Activated CD4-positive, alpha-beta T cell treated with anti-CD3 and anti-CD28 coated beads for 36 hours (primary cell): Measurements from ENCODE around the gene EPHA4. TPM values are rescaled to one million over a fixed set of nuclear protein-coding genes. Genes with fewer than 3 reads are reported as not detected.

Experiments
- ATAC-seq: fragments of 200-7000 bp; cut with Tn5 transposase; one replicate; pipeline ENCODE4 v1.10.0; 2021; ENCODE audit warnings: mild to moderate bottlenecking, moderate library complexity
- CTCF ChIA-PET: fragments of 350-600 bp; sonication (Branson Sonifier 250); formaldehyde crosslinking; loops from one replicate; lab custom pipeline; 2021; ENCODE audit warnings: antibody characterized with exemption; lab: Charles Lee
- POLR2A ChIA-PET: fragments of 350-600 bp; sonication (Branson Sonifier 250); formaldehyde crosslinking; loops from one replicate; lab custom pipeline; 2021; ENCODE audit warnings: antibody characterized with exemption, inconsistent platforms; lab: Charles Lee
- DNase-seq: peaks from one replicate; pipeline ENCODE4 v3.0.0-alpha.2; 2020
- H3K27ac Mint-ChIP-seq: one replicate; pipeline ENCODE4 v1.8.0; 2021; ENCODE audit warnings: mixed read lengths
- H3K27me3 Mint-ChIP-seq: one replicate; pipeline ENCODE4 v1.8.0; 2021; ENCODE audit warnings: mixed read lengths
- H3K36me3 Mint-ChIP-seq: one replicate; pipeline ENCODE4 v1.8.0; 2021; ENCODE audit warnings: low read depth, mixed read lengths
- H3K4me1 Mint-ChIP-seq: one replicate; pipeline ENCODE4 v1.8.0; 2021; ENCODE audit warnings: mixed read lengths
- H3K4me3 Mint-ChIP-seq: one replicate; pipeline ENCODE4 v1.8.0; 2021; ENCODE audit warnings: mild to moderate bottlenecking, moderate library complexity, mixed read lengths
- H3K9me3 Mint-ChIP-seq: one replicate; pipeline ENCODE4 v1.8.0; 2021; ENCODE audit warnings: low read depth, mixed read lengths
- intact Hi-C, 2 experiments: fragments of 100-400 bp; cut with DNase I in 1 of 2; cut with micrococcal nuclease in 1 of 2; formaldehyde crosslinking; loops; one replicate each; pipeline versions ENCODE4 v1.14.2 to v1.15.1; 2022 to 2024; cut with DNase I, micrococcal nuclease
- total RNA-seq, 2 experiments: library from RNA; stranded (reverse); gene quantifications; one replicate each; pipeline ENCODE4 v1.2.3, GENCODE V29; 2021

EPHA4 gene
- total RNA-seq, 2 experiments from 2014 or later, result 5.9 to 7.2 TPM

DNA sequence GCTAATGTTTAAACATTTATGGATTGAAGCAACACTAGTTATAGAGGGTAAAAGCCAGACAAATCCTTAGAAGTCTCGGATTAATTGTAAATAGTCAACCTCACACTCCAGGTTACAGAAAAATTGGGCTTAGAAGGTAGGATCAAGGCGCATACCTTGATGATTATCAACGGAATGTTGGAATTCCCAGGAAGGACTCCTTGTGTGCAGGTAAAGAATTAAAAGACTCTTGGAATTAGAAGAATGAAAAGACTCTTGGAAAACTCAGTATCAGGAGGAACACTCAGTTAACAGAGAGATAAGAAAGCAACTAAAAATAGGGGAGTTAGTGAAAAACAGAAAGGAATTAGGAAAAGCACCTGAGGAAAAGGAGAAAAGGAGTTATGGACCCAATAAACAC, 29.3 kb upstream of the EPHA4 start:
- peaks cover 7% of the 10 kb centered on the region for H3K27me3 Mint-ChIP-seq
- ChIA-PET CTCF (interaction anchor here (0.6 kb wide), 1 partner anchor 8 kb away, joined by 3 read pairs; no protein-coding TSS in a partner anchor), POLR2A (no interaction called here)
- no peaks in the 10 kb centered on the region for H3K36me3 Mint-ChIP-seq
- H3K27ac Mint-ChIP-seq, result no peak overlapping the region
- no peaks in the 10 kb centered on the region for H3K4me1 Mint-ChIP-seq
- H3K4me3 Mint-ChIP-seq, result no peak overlapping the region
- no peaks in the 10 kb centered on the region for H3K9me3 Mint-ChIP-seq
- DNase-seq (no peak), ATAC-seq (no peak)
- intact Hi-C loops, result no loop called here

GRCh38 chr2:221600388-221600787, 28.3 kb upstream of the EPHA4 start:
- POLR2A ChIA-PET, result no interaction called here
- no peak overlapping the region for H3K27ac Mint-ChIP-seq
- CTCF ChIA-PET, result no interaction called here
- no peaks in the 10 kb centered on the region for H3K4me1 Mint-ChIP-seq
- intact Hi-C loops, result no loop called here
- DNase-seq, result no peak
- H3K4me3 Mint-ChIP-seq, result no peak overlapping the region
- H3K9me3 Mint-ChIP-seq, result no peaks in the 10 kb centered on the region
- no peaks in the 10 kb centered on the region for H3K36me3 Mint-ChIP-seq
- no peak for ATAC-seq
- H3K27me3 Mint-ChIP-seq, result peaks cover 7% of the 10 kb centered on the region

- Mint-ChIP-seq H3K36me3 (no peaks in the 10 kb centered on the region), H3K27me3 (peaks cover 16% of the 10 kb centered on the region), H3K4me1 (no peaks in the 10 kb centered on the region), H3K27ac (no peak overlapping the region), H3K4me3 (no peak overlapping the region), H3K9me3 (no peaks in the 10 kb centered on the region)
- CTCF ChIA-PET, result no interaction called here
- POLR2A ChIA-PET, result no interaction called here
- ATAC-seq, result no peak
- no peak for DNase-seq
- intact Hi-C loops, result no loop called here
Observed at GRCh38 chr2:221596192-221596591, 24.1 kb upstream of the EPHA4 start.

- POLR2A ChIA-PET, result no interaction called here
Observed at GRCh38 chr2:221590861-221591365, 18.8 kb upstream of the EPHA4 start.

DNA sequence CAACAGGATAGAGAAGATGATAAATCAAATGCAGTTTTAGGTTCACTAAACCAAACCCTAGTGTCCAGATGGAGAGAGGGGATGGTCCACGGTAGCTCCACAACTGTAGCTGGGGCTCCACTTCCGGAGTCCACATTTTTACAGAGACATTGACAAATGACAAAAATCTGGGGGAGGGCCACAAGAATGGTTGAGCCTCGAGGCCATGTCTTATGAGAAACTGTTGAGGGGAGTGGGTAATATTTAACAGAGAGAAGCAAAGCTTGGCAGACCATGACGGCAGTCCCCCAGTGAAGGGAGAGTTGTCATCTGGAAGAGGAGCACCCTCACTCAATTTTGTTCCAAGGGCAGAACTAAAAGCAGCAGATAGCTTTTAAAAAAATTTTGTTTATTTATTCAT, 17.6 kb upstream of the EPHA4 start:
- Mint-ChIP-seq H3K4me1 (no peaks in the 10 kb centered on the region), H3K27me3 (peaks cover 27% of the 10 kb centered on the region), H3K9me3 (no peaks in the 10 kb centered on the region), H3K4me3 (no peak overlapping the region), H3K27ac (no peak overlapping the region), H3K36me3 (no peaks in the 10 kb centered on the region)
- ChIA-PET CTCF (no interaction called here), POLR2A (no interaction called here)
- ATAC-seq, result no peak
- no peak for DNase-seq
- intact Hi-C loops, result loop anchor here in 1 of 2 experiments (10.0 kb wide), 1 partner anchor 375 kb away; no protein-coding TSS in a partner anchor

More at GRCh38 chr2:221590861-221591365, 18.8 kb upstream of the EPHA4 start:
- Mint-ChIP-seq H3K27ac (no peak overlapping the region), H3K27me3 (peaks cover 21% of the 10 kb centered on the region), H3K36me3 (no peaks in the 10 kb centered on the region), H3K9me3 (no peaks in the 10 kb centered on the region), H3K4me3 (no peak overlapping the region), H3K4me1 (no peaks in the 10 kb centered on the region)
- CTCF ChIA-PET, result no interaction called here
- ATAC-seq (no peak), DNase-seq (no peak)
- intact Hi-C loops, result no loop called here

DNA sequence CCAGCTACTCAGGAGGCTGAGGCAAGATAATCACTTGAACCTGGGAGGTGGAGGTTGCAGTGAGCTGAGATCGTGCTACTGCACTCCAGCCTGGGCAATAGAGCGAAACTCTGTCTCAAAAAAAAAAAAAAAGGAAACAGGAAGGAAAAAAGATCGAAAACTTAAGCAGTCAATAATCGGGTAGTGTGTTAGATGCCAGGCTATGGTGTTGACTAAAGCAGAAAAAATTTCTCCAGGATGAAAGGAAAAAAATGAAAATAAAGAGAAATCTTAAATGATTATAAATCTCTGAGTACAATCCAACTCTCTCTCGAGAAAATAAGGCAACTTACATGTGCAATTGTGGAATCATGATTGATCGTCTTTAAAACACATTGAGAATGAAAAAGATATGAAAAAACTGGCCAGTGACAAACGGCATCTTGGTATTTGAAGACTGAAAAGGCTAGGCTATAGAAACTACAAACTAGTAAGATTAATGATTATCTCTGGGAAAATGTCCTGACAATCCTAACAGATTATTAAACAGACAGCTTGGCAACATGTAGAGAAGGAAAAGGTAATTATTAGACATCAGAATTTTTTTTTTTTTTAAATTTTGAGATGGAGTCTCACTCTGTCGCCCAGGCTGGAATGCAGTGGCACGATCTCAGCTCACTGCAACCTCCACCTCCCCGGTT, 16.3 kb upstream of the EPHA4 start:
- intact Hi-C loops, result loop anchor here in 1 of 2 experiments (10.0 kb wide), 1 partner anchor 376 kb away; no protein-coding TSS in a partner anchor
- H3K36me3 Mint-ChIP-seq, result no peaks in the 10 kb centered on the region
- no peak overlapping the region for H3K27ac Mint-ChIP-seq
- H3K4me1 Mint-ChIP-seq, result no peaks in the 10 kb centered on the region
- no peak for DNase-seq
- no peak for ATAC-seq
- POLR2A ChIA-PET, result no interaction called here
- CTCF ChIA-PET, result no interaction called here
- no peaks in the 10 kb centered on the region for H3K9me3 Mint-ChIP-seq
- peaks cover 26% of the 10 kb centered on the region for H3K27me3 Mint-ChIP-seq
- no peak overlapping the region for H3K4me3 Mint-ChIP-seq

DNA sequence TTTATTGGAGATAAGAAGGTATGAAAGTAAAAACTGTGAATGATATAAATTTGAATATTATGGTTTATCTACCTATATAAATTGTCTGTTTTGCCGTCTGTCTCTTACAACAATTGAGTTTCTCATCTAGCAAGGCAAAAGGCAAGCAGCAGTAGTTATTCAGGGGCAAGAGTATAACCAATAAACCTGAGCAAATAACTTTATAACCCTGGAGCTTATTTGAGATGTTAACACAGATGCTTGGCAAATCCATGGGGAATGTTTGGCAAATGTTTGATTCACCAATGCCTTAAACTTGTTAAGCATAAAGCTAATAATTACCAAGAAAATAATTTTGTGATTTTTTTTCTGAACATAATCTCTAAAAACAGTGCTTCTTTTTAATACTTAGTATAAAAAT, 9.9 kb upstream of the EPHA4 start:
- Mint-ChIP-seq H3K27ac (no peak overlapping the region), H3K27me3 (peaks cover 31% of the 10 kb centered on the region), H3K9me3 (no peaks in the 10 kb centered on the region), H3K4me3 (no peak overlapping the region), H3K4me1 (no peaks in the 10 kb centered on the region), H3K36me3 (no peaks in the 10 kb centered on the region)
- ChIA-PET CTCF (no interaction called here), POLR2A (no interaction called here)
- DNase-seq, result no peak
- intact Hi-C loops, result loop anchor here in 1 of 2 experiments (10.0 kb wide), 1 partner anchor 383 kb away; no protein-coding TSS in a partner anchor
- no peak for ATAC-seq

DNA sequence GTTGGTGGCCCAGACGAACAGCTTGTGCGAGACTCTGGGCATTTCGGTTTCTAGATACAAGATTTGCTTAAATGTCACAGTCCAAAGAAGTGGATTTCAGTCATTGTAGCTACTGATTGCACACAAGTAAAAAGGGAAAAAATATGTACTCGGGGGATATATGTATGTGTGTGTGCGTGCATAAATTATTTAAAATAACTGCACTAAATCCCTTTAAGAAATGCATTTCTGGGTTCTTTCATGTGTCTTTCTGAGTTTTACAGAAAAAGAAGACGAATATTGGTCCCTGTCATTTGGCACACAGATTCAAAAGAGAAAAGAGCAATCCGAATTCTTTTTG, 2.1 kb upstream of the EPHA4 start:
- peaks cover 44% of the 10 kb centered on the region for H3K27me3 Mint-ChIP-seq
- ATAC-seq, result no peak
- POLR2A ChIA-PET, result no interaction called here
- H3K4me1 Mint-ChIP-seq, result peaks cover 24% of the 10 kb centered on the region
- intact Hi-C loops, result loop anchor here (5.0 to 10.0 kb wide), 7 partner anchors 72 to 1081 kb away; partner anchors contain the start of gene FARSB (in 1 of the 2)
- no peak for DNase-seq
- peak overlapping the region; percentile 79 for H3K4me3 Mint-ChIP-seq
- no peaks in the 10 kb centered on the region for H3K9me3 Mint-ChIP-seq
- H3K36me3 Mint-ChIP-seq, result peaks cover 2% of the 10 kb centered on the region
- no peak overlapping the region for H3K27ac Mint-ChIP-seq
- CTCF ChIA-PET, result interaction anchor here (0.6 to 1.9 kb wide), 9 partner anchors 9 to 888 kb away, joined by 3 to 11 read pairs (median 3); no protein-coding TSS in a partner anchor

- peak; percentile 49 for ATAC-seq
- H3K27me3 Mint-ChIP-seq, result peaks cover 43% of the 10 kb centered on the region
- H3K9me3 Mint-ChIP-seq, result no peaks in the 10 kb centered on the region
- DNase-seq, result peak; percentile 88
- peaks cover 28% of the 10 kb centered on the region for H3K4me1 Mint-ChIP-seq
- peaks cover 2% of the 10 kb centered on the region for H3K36me3 Mint-ChIP-seq
- peak overlapping the region; percentile 71 for H3K27ac Mint-ChIP-seq
- ChIA-PET CTCF (interaction anchor here (0.6 to 1.9 kb wide), 18 partner anchors 9 to 1125 kb away, joined by 3 to 11 read pairs (median 3); no protein-coding TSS in a partner anchor), POLR2A (no interaction called here)
- intact Hi-C loops, result loop anchor here (1.0 to 10.0 kb wide), 12 partner anchors 71 to 1837 kb away; partner anchors contain the start of gene FARSB (in 1 of the 2)
- H3K4me3 Mint-ChIP-seq, result peak overlapping the region; percentile 79
Observed at GRCh38 chr2:221573430-221574230, 1.5 kb upstream of the EPHA4 start.

- Mint-ChIP-seq H3K4me1 (peaks cover 32% of the 10 kb centered on the region), H3K36me3 (peaks cover 2% of the 10 kb centered on the region), H3K4me3 (peak overlapping the region; percentile 79), H3K9me3 (no peaks in the 10 kb centered on the region), H3K27me3 (peaks cover 40% of the 10 kb centered on the region), H3K27ac (peak overlapping the region; percentile 38)
- CTCF ChIA-PET, result interaction anchor here (0.7 to 1.9 kb wide), 14 partner anchors 11 to 1124 kb away, joined by 3 to 11 read pairs (median 3); no protein-coding TSS in a partner anchor
- POLR2A ChIA-PET, result no interaction called here
- ATAC-seq (peak; percentile 8), DNase-seq (peak; percentile 56)
- intact Hi-C loops, result loop anchor here (1.0 to 10.0 kb wide), 14 partner anchors 55 to 1837 kb away; partner anchors contain the start of gene FARSB (in 1 of the 2)
Observed at GRCh38 chr2:221572821-221573429, 821 bp upstream of the EPHA4 start.
